Spleen (tissue), 11 donors: ENCODE results near the gene PDIA5. TPM values are rescaled to one million over a fixed set of nuclear protein-coding genes. Genes with fewer than 3 reads are reported as not detected.
A peak's percentile ranks its signal among the peaks of the same experiment; 100 is the strongest.

Source experiments
- DNase-seq: peaks from one replicate; pipeline ENCODE4 v3.0.0-alpha.2; 2020
- H3K27ac ChIP-seq, 8 donors: fragments of 200-600 bp; sonication (generic) in 7 of 8; 1 replicate in 4 of 8; 2 replicates in 4 of 8; pipeline versions ENCODE4 v1.5.0 to v1.8.0; 2016 to 2021; ENCODE audit warnings: inconsistent platforms in 4 of 8, mild to moderate bottlenecking in 4 of 8, moderate library complexity in 1 of 8
- H3K27me3 ChIP-seq, 7 donors: fragments of 200-600 bp; sonication (generic) in 6 of 7; replicated peaks in 1 of 7; 1 replicate in 4 of 7; 2 replicates in 3 of 7; pipeline versions ENCODE4 v1.5.0 to v1.8.0; 2016 to 2021; ENCODE audit warnings: inconsistent platforms in 3 of 7, mild to moderate bottlenecking in 1 of 7
- H3K36me3 ChIP-seq, 6 donors: fragments of 200-600 bp; sonication (generic) in 5 of 6; 1 replicate in 4 of 6; 2 replicates in 2 of 6; pipeline versions ENCODE4 v1.5.0 to v1.8.0; 2016 to 2021; ENCODE audit warnings: inconsistent platforms in 2 of 6
- H3K4me1 ChIP-seq, 6 donors: fragments of 200-600 bp; sonication (generic) in 5 of 6; 1 replicate in 3 of 6; 2 replicates in 3 of 6; pipeline versions ENCODE4 v1.5.0 to v1.8.0; 2016 to 2021; ENCODE audit warnings: inconsistent platforms in 3 of 6
- H3K4me3 ChIP-seq, 8 donors: fragments of 200-600 bp; sonication (generic) in 7 of 8; 1 replicate in 4 of 8; 2 replicates in 4 of 8; pipeline versions ENCODE4 v1.5.0 to v1.8.0; 2016 to 2021; ENCODE audit warnings: inconsistent platforms in 4 of 8, mild to moderate bottlenecking in 4 of 8, moderate library complexity in 2 of 8
- H3K9me3 ChIP-seq, 8 donors: fragments of 200-600 bp; sonication (generic) in 7 of 8; 1 replicate in 4 of 8; 2 replicates in 4 of 8; pipeline versions ENCODE4 v1.5.0 to v1.8.0; 2016 to 2021; ENCODE audit warnings: inconsistent platforms in 4 of 8
- CTCF ChIP-seq, 11 experiments: fragments of 200-600 bp in 7 of 11; fragments of 450-650 bp in 4 of 11; sonication (generic) in 4 of 11; IDR thresholded peaks in 8 of 11; conservative IDR thresholded peaks in 3 of 11; 1 replicate in 7 of 11; 2 replicates in 4 of 11; pipeline versions ENCODE4 v1.4.0 to v1.8.0; 2016 to 2021; ENCODE audit warnings: antibody characterized with exemption in 11 of 11, inconsistent platforms in 4 of 11, mild to moderate bottlenecking in 1 of 11
- POLR2A ChIP-seq, 3 donors: fragments of 450-650 bp; IDR thresholded peaks; one replicate each; pipeline ENCODE4 v1.5.1; 2017; ENCODE audit warnings: antibody characterized with exemption in 3 of 3, mild to moderate bottlenecking in 1 of 3
- POLR2AphosphoS5 ChIP-seq, 3 donors: sonication (generic); formaldehyde crosslinking; IDR thresholded peaks; one replicate each; pipeline ENCODE4 v1.5.1; 2017; ENCODE audit warnings: antibody characterized with exemption in 3 of 3
- WGBS, 5 donors: extraction: QIAGEN DNeasy Blood & Tissue Kit in 3 of 5; methylation state at CpG; one replicate each; pipeline versions ENCODE4 v1.1.5 to v1.1.7; 2013 to 2018; 5-methylcytosine and 5-hydroxymethylcytosine counted together
- intact Hi-C: fragments of 100-400 bp; cut with DNase I; formaldehyde crosslinking; loops from one replicate; pipeline ENCODE4 v1.15.0; 2023; ENCODE audit warnings: low total_unique reads
- polyA plus RNA-seq, 3 donors: library from polyadenylated mRNA; stranded (reverse); fragments of 200-250 nt; gene quantifications; one replicate each; pipeline ENCODE4 v1.2.1, GENCODE V29; 2013
- total RNA-seq, 7 donors: library from RNA; depleted of rRNA in 3 of 7; stranded (reverse); fragments of >200 nt in 3 of 7; fragmentation: NEBNext Ultra II Directional in 4 of 7; extraction: Animal tissue kit (Norgen Biotek cat#: 25700) in 4 of 7; gene quantifications; one replicate each; pipeline versions ENCODE4 v1.1.0 to v1.2.1, GENCODE V29; 2016 to 2021
- donor health status: healthy with polysubstance abuse.
- donor health status: DM: no; HTN: no; CAD: no; lungs with moderate emphysema.
- donor health status: DM: no; HTN: no; CAD: no.
- donor health status: Bipolar disorder and iron deficiency.
- donor health status: healthy.
- donor health status: DM: no; HTN: no; CAD: no.
- donor health status: DM: yes; HTN: yes; CAD: no.

The PDIA5 gene
- total and polyA plus RNA-seq, 10 donors: 5.8 to 30.2 (median 19.7) TPM

GRCh38 chr3:123104550-123104949 is 37.7 kb downstream of the PDIA5 start:
- no peaks in the 10 kb centered on the region for H3K9me3 ChIP-seq
- 56 to 77% (median 74%) methylated on average over 3 of the region's 3 CpGs for whole genome bisulfite sequencing, 5 donors
- no peak overlapping the region for H3K27ac ChIP-seq
- peaks cover 0 to 13% (median 0%) of the 10 kb centered on the region in 6 donors for H3K4me1 ChIP-seq
- H3K36me3 ChIP-seq: peaks cover 0 to 91% (median 41%) of the 10 kb centered on the region in 6 donors
- peak; percentile 7 for DNase-seq
- TF ChIP-seq CTCF (IDR thresholded peaks at IDR 0.05 in 8 of 11, conservative IDR thresholded peaks at IDR 0.05 in 3 of 11): no peak
- no peak for TF ChIP-seq POLR2A (IDR thresholded peaks at IDR 0.05)
- no peak for TF ChIP-seq POLR2AphosphoS5 (IDR thresholded peaks at IDR 0.05)
- intact Hi-C loops: no loop called here
- no peak overlapping the region for H3K4me3 ChIP-seq
- H3K27me3 ChIP-seq: no peaks in the 10 kb centered on the region

GRCh38 chr3:123105201-123106189 is 38.7 kb downstream of the PDIA5 start:
- H3K36me3 ChIP-seq: peaks cover 0 to 91% (median 44%) of the 10 kb centered on the region in 6 donors
- H3K4me3 ChIP-seq: no peak overlapping the region
- no peaks in the 10 kb centered on the region for H3K9me3 ChIP-seq
- H3K27ac ChIP-seq: no peak overlapping the region
- TF ChIP-seq POLR2A (IDR thresholded peaks at IDR 0.05): no peak
- no peak for TF ChIP-seq CTCF (IDR thresholded peaks at IDR 0.05 in 8 of 11, conservative IDR thresholded peaks at IDR 0.05 in 3 of 11)
- TF ChIP-seq POLR2AphosphoS5 (IDR thresholded peaks at IDR 0.05): no peak
- peaks cover 0 to 17% (median 0%) of the 10 kb centered on the region in 6 donors for H3K4me1 ChIP-seq
- intact Hi-C loops: no loop called here
- H3K27me3 ChIP-seq: no peaks in the 10 kb centered on the region
- DNase-seq: peak; percentile 79
- WGBS, 5 donors: 70 to 72% (median 71%) methylated on average over 12 of the region's 12 CpGs

GRCh38 chr3:123110282-123110975 is 43.6 kb downstream of the PDIA5 start:
- Histone ChIP-seq H3K27ac (no peak overlapping the region), H3K4me1 (peaks cover 0 to 54% (median 2%) of the 10 kb centered on the region in 6 donors), H3K9me3 (no peaks in the 10 kb centered on the region), H3K4me3 (no peak overlapping the region), H3K27me3 (no peaks in the 10 kb centered on the region), H3K36me3 (peaks cover 0 to 84% (median 20%) of the 10 kb centered on the region in 6 donors)
- 75 to 92% (median 83%) methylated on average over 19 of the region's 19 CpGs for WGBS, 5 donors
- DNase-seq: peak; percentile 61
- TF ChIP-seq POLR2AphosphoS5 (IDR thresholded peaks at IDR 0.05): no peak
- no peak for TF ChIP-seq CTCF (IDR thresholded peaks at IDR 0.05 in 8 of 11, conservative IDR thresholded peaks at IDR 0.05 in 3 of 11)
- no peak for TF ChIP-seq POLR2A (IDR thresholded peaks at IDR 0.05)
- intact Hi-C loops: no loop called here
